MG63 (cell line): ENCODE data around the gene SLC22A31. TPM values are rescaled to one million over a fixed set of nuclear protein-coding genes. Genes with fewer than 3 reads are reported as not detected.

Source experiments
- DNase-seq: peaks from one replicate; pipeline ENCODE4 v3.0.0-alpha.2; 2020
- H3K27me3 ChIP-seq: fragments of 250-450 bp; sonication (Bioruptor Pico); 2 replicates; pipeline ENCODE4 v1.5.1; 2020; ENCODE audit warnings: mild to moderate bottlenecking, moderate library complexity
- H3K36me3 ChIP-seq: fragments of 250-450 bp; sonication (Bioruptor Pico); 2 replicates; pipeline ENCODE4 v1.5.1; 2020; ENCODE audit warnings: mild to moderate bottlenecking, moderate library complexity
- H3K4me3 ChIP-seq: fragments of 250-450 bp; sonication (Bioruptor Pico); 2 replicates; pipeline ENCODE4 v1.5.1; 2020; ENCODE audit warnings: mild to moderate bottlenecking, moderate library complexity
- H3K9me3 ChIP-seq: fragments of 250-450 bp; sonication (Bioruptor Pico); 2 replicates; pipeline ENCODE4 v1.5.1; 2020; ENCODE audit warnings: mild to moderate bottlenecking, moderate library complexity
- total RNA-seq: library from RNA; depleted of rRNA; stranded (reverse); fragments of >200 nt; shearing (Covaris generic); gene quantifications from 2 replicates; pipeline ENCODE4 v1.2.3, GENCODE V29; 2014; ENCODE audit warnings: low replicate concordance

The SLC22A31 gene
- total RNA-seq, 1 experiment from 2014 or later: 0.72 TPM

DNA sequence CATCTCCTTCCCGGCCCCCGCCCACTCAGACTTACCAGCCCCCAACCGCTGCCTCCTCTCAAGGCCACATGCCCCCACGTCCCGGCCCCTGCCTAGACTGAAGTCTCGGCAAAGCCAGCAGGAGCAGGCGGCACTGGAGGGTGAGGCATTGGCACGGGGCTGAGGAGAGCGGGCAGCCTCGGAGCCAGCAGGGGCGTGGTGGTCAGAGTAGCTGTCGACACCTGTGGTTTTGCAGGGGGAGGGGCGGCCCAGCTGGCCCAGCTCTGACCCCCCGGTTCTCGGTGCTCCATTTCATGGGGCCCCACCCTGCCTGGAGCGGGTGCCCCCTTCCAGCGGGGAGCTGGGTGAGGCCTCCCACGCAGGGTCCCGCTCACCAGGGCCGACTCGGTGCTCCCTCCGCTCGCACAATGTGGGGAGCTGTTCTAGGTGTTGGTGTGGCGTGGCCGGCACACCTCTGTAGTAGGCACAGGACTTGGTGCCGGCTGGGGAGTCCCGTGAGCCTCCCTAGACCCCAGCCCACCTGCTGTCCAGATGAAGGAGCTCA lies 24.1 kb downstream of the SLC22A31 start:
- no peak for DNase-seq
- H3K4me3 ChIP-seq: no peak overlapping the region
- H3K9me3 ChIP-seq: no peaks in the 10 kb centered on the region
- H3K27me3 ChIP-seq: no peaks in the 10 kb centered on the region
- H3K36me3 ChIP-seq: no peaks in the 10 kb centered on the region

DNA sequence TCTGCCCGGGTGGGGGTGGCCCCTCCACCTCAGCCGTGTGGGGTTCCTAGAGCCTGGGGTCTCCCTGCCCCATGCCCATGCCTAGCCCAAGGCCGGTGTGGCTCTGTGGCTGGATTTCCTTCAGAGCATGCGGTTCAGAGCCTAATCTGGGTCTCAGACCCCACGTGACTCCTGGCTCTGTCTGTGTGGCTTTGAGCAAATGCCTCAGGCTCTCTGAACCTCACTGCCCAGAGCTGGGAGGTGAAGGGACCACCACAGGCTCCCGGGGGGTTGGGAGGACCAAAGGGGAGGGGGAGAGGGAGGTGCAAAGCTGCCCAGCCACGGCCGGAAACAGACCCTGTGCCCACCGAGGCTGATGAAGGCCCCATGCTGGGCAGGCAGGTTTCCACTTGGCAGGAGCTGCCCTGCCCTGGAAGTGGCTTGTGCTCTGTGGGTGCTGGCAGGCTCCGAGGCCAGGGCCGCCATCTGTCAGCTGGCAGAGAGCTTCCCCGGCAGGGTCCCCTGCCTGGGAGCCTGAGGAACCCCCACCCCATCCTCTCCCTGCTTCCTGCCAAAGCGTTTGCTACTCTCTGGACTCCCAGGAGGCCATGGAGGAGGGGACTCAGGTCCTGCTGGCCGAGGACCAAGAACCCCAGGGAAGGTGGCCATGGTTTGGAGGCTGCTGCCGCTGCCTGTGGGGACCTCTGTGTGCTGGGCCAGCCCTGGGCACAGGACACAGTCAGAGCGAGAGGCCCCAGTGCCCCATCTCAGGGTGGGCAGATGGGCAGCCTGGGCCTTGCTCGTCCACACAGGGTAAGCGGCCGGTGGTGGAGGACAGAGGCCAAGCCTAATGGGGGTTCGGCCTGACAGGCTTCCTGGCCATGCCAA lies 24.8 kb downstream of the SLC22A31 start:
- Histone ChIP-seq H3K27me3 (no peaks in the 10 kb centered on the region), H3K36me3 (no peaks in the 10 kb centered on the region), H3K4me3 (no peak overlapping the region), H3K9me3 (no peaks in the 10 kb centered on the region)
- peak; percentile 69 for DNase-seq

DNA sequence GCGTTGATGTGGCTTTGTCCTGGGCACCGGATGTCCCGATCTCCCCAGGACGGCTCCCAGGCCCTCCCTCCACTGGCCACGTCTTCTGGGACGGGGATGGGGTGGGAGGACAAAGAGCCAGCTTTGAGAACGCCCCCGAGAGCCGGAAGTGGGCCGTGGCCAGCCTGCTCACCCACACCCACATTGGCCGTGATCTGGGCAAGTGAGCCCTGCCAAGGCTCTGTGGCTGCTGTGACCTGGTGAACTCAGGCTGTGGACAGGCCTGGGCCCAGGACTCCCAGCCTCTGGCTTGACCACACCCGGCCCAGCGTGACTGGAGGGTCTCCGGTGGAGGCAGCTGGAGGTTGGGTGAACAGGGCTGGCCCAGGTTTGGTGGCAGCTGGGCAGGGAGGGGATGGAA lies 25.5 kb downstream of the SLC22A31 start:
- H3K4me3 ChIP-seq: no peak overlapping the region
- H3K9me3 ChIP-seq: no peaks in the 10 kb centered on the region
- H3K27me3 ChIP-seq: no peaks in the 10 kb centered on the region
- no peaks in the 10 kb centered on the region for H3K36me3 ChIP-seq
- peak; percentile 82 for DNase-seq

DNA sequence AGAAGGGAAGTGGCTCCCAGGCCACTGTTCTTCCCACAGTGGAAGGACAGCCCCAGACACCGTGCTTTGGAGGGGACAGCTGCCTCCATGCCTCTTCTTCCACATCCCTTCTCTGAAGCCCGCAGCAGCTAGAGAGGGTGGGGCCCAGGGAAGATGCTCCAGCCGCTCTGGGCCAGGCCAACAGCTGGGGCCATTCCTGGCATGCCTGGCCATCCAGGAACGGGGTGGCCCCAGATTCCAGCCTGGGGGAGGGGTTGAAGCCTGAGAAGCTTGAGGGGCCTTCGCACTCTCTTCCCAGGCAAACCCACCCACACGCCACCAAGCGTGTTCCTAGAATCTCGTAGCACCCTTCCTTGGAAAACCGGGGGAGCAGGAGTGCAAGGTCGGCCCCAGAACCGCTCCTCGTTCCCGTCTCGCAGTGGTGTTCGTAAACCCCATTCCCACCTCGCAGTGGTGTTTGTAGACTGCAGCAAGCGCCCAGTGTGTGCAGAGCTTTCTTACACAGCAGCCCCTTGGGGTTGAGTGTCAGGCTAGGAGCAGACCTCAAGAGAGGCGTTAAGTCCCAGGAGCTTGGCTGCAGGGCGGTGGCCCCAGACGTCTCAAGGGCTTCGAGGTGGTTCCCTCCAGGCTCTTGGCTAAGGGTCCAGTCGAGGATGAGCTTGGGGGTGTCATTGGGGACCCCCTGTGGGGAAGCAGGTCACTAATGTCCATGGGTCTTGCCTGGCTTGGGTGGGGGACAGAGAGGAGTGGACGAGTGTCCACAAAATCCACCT lies 26.1 kb downstream of the SLC22A31 start:
- no peaks in the 10 kb centered on the region for H3K27me3 ChIP-seq

DNA sequence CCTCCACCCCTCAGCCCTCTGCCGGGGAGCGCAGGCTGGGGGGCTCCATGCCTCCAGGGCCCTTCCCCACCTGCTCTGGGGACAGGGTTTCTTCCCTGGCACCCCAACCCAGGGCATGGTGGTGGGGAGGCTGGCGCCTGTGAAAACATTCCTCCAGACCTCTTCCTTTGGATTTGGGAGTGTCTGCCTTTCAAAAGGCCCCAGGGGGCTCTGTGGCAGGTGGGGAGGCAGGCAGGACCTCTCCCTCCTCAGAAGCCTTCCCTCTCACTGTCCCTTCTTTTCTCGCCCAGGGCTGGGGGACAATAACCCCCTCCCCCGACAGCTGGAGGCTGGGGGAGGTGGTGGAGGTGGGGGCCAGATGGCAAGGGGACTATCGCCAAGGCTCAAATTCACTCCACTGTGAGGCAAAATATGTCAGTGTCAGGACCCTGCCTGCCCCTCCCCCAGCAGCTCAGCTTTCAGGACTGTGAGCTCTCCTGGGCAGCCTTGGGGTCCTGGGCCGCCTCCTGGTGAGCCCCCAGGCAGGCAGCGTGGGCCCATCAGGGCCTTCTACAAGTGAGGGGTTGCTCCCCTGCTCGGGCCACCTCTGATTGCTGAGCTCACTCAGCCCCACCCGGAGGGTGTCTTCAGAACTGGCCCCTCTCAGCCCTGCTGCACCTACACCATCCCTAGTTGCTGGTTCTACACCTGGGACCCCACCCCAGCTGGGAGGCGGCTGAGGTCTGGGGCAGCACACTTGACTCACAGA lies 27.0 kb downstream of the SLC22A31 start:
- H3K4me3 ChIP-seq: no peak overlapping the region

More for the DNA sequence above, 26.1 kb downstream of the SLC22A31 start:
- H3K4me3 ChIP-seq: no peak overlapping the region
- no peaks in the 10 kb centered on the region for H3K9me3 ChIP-seq
- no peak for DNase-seq
- H3K36me3 ChIP-seq: no peaks in the 10 kb centered on the region

DNA sequence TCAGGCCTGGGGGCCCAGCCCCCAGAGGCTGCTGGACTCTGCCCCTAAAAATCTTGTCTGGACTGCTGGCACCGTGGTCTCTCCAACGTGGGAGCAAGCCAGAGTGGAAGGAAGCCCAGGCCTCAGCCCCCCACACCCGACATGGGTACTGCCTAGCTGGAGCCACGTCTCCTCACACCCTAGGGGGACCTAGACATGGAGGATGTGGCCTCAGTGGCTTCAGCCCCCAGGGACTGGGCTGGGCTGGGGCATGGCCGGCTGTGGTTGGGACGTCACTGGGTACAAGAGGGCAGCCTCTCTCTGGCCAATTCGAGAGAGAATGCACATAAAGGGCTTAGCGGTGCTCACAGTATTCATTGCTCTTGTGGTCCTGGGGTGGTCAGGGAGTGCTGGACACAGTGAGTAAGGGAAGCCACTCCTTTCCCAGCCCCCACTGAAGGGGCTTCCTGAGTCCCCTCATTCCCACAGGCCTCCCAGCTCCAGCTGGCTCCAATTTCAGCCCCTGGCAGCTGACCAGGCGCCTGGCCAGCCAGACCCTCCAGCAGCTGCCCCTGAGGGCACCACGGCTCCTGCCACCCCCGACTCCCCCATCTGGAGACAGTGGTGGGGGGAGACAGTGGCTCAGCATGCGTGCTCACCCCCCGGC lies 27.7 kb downstream of the SLC22A31 start:
- Histone ChIP-seq H3K27me3 (no peaks in the 10 kb centered on the region), H3K9me3 (no peaks in the 10 kb centered on the region), H3K4me3 (no peak overlapping the region), H3K36me3 (no peaks in the 10 kb centered on the region)
- no peak for DNase-seq

More for the DNA sequence above, 27.0 kb downstream of the SLC22A31 start:
- no peak for DNase-seq
- H3K9me3 ChIP-seq: no peaks in the 10 kb centered on the region
- H3K36me3 ChIP-seq: no peaks in the 10 kb centered on the region
- no peaks in the 10 kb centered on the region for H3K27me3 ChIP-seq

DNA sequence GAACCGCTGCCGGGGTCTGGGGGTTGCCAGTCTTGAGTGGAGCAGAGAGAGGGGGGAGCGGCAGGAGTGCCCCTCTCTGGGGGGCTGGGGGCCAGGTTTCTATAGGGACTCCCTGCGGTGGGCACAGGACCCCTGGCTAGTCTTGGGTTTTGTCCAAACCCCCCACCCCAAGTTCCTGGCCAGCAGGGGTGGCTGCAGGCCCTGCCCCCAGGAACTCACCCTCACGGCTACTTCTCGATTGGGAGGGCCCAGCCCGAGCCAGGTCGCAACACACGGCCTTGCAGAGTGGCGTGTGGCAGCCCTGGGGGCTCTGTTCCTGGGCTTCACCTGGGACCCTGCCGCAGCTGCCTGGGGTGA lies 28.2 kb downstream of the SLC22A31 start:
- Histone ChIP-seq H3K27me3 (no peaks in the 10 kb centered on the region), H3K4me3 (no peak overlapping the region)
- DNase-seq: no peak

DNA sequence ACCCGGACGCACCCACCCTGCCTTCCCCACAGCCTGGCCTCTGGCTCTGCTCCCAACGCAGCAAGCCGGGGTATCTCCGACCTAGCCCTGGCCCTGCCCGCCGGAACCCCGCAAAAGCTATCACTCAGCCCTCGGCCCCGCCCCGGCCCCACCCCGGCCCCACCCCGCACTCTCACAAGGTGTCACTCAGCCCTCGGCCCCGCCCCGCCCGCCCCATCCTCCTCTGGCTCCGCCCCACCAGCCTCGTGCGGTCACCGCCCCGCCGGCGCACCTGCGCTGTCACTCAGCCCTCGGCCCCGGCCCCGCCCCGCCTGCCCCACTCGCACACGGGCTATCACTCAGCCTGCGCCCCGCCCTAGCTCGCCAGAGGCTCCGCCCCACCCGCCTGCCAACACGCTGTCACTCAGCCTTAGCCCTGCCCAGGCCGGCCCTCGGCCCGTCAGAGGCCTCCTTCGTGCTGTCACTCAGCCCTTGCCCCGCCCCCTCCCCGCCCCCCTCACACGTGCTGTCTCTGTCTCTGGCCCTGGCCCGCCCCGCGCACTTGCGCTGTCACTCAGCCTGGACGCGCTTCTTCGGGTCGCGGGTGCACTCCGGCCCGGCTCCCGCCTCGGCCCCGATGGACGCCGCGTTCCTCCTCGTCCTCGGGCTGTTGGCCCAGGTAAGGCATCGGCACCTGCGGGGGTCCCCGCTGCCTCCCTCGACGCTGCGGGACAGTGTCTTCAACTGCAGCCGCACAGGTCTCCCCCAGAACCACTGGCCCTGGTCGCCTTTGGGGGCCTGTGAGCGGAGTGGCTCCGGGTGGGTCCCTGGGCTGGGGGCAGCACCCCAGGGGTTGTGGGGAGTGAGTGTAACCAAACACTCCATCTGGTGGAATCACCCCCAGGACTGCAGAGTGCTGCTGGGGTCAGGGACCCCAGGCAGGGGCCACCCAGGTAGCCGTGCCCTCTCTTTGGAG lies 28.8 kb downstream of the SLC22A31 start, which contains the start of gene CDH15:
Gene CDH15, plus strand, starts transcription at position 533 of the 955 bp plus-strand sequence. Its CDS starts 84 bp downstream, at position 617.
- peak; percentile 84 for DNase-seq
- Histone ChIP-seq H3K36me3 (no peaks in the 10 kb centered on the region), H3K9me3 (no peaks in the 10 kb centered on the region), H3K4me3 (peak within 1 kb of the TSS; percentile 24; the same call in 1 of the 2 replicates), H3K27me3 (no peaks in the 10 kb centered on the region)

More for the DNA sequence above, 28.2 kb downstream of the SLC22A31 start:
- Histone ChIP-seq H3K9me3 (no peaks in the 10 kb centered on the region), H3K36me3 (no peaks in the 10 kb centered on the region)

DNA sequence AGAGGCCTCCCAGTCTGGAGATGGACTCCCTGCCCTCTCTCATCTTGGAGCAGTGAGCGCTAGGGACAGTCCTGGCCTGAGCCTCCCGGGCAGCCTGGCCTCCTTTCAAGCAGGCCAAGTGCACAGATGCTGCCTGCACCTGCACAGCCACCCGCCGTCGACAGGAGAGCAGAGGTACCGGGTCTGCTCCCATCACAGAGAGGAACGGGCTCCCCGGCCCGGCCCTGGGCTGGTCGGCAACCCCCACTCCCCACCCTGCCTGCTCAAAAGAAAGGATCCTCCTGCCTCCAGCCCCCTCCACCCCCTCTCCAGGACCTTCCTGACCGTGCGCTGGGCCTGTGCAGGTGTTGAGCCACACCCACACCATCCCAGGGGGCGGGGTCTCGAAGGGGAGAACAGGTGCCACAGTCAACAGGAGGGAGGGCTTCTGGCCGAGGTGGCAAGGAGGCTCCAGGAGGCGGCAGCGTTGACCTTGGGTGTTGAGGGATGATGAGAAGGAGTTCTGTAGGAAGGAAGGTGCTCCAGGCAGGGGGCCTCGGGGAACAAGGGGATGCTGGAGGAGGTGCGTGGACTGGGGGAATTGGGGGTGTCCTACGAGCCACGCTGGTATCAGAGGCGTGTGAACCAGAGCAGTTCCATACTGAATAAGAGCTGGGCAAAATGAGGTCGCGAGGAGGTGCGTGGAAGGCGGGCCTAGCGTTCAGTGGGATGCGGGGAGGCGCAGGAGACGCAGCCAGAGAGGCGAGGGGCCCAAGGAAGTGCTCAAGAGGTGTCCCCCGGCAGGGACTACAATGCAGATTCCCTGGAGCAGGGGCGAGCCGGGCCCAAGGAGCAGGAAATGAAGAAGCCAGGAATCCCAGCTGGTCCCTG lies 29.8 kb downstream of the SLC22A31 start:
- DNase-seq: no peak
- no peaks in the 10 kb centered on the region for H3K36me3 ChIP-seq
- H3K27me3 ChIP-seq: no peaks in the 10 kb centered on the region
- no peak overlapping the region for H3K4me3 ChIP-seq
- H3K9me3 ChIP-seq: no peaks in the 10 kb centered on the region

DNA sequence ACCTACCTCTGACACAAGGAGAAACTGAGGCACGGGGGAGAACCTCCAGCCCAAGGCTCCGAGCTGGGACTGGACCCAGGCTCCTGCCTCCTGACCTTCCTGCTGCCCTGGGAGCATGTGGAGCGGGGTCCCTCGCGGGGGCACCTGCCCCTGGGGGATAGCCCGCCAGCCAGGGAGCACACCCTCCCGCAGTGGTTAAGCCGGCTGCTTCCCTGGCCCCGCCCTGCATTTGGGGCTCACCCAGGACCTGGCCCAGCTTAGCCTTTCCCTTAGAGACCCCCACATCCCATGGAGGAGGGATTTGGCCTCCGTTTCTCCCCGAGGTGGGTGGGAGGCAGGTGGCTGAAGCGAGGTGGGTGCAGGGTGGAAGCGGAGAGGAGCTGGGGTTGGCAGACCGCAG lies 30.6 kb downstream of the SLC22A31 start:
- H3K27me3 ChIP-seq: no peaks in the 10 kb centered on the region
- no peak overlapping the region for H3K4me3 ChIP-seq
- no peak for DNase-seq
- H3K36me3 ChIP-seq: no peaks in the 10 kb centered on the region
- H3K9me3 ChIP-seq: no peaks in the 10 kb centered on the region

DNA sequence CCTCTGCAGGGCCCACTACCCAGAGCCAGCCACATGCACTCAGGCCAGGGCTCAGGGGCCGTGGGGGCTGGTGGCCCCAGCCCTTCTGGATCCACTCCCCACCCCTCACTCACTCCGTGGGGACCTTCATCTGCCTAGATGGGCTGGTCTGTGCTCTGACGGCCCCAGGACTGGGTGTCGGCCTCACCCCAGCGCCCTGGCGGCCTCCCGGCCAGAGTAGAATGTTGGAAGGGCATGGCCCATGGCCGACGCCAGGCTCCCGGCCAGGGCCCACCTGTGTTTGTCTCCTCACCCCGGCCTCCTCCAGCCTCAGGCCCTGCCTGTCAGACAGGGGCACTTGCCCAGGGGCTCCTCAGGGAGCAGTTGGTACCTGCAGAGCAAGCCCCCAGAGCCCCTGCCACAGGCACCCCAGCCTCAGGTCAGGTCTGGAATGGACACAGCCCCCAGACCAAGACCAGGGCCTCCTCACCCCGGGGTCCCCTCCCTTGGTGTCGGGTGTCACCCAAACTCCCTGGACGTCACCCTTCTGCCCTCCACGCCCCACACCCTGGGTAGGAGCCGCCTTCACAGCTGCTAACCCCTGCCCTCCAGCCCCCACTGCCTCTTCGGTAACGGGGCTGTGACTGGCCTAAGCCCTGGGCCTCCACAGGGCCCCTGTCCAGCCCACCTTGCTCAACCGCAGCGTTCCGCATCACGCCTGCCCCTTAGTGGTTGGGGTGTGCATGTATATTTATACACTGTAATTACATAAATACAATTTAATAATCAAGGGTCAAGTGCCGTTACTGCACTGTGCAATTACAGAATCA lies 31.8 kb downstream of the SLC22A31 start:
- no peaks in the 10 kb centered on the region for H3K27me3 ChIP-seq
- DNase-seq: no peak

DNA sequence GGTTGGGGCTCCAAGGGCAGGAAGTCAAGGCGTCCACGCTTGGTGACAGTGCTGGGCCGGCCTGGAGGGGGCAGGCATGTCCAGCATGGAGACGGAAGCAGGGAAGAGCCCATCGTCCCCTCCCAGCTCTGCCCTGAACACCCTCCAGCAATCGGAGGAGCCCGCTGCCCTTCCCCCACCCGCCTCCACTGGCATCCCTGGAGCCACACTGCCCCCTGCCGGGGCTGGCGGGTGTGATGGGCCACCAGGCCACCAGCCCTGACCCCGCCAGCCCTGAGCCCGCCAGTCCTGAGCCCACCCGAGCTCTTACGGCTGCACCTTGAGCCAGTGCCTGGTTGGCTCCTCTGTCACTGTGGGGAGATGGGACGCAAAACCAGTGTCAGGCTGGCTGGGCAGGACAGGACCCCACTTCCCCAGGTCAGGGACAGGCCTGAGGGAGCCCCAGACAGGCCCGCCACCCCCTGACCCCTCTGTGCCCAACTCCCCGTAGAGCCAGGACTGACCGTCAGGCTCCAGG lies 32.9 kb downstream of the SLC22A31 start:
- H3K4me3 ChIP-seq: no peak overlapping the region

More for the DNA sequence above, 31.8 kb downstream of the SLC22A31 start:
- H3K9me3 ChIP-seq: no peaks in the 10 kb centered on the region
- H3K4me3 ChIP-seq: no peak overlapping the region
- H3K36me3 ChIP-seq: no peaks in the 10 kb centered on the region

DNA sequence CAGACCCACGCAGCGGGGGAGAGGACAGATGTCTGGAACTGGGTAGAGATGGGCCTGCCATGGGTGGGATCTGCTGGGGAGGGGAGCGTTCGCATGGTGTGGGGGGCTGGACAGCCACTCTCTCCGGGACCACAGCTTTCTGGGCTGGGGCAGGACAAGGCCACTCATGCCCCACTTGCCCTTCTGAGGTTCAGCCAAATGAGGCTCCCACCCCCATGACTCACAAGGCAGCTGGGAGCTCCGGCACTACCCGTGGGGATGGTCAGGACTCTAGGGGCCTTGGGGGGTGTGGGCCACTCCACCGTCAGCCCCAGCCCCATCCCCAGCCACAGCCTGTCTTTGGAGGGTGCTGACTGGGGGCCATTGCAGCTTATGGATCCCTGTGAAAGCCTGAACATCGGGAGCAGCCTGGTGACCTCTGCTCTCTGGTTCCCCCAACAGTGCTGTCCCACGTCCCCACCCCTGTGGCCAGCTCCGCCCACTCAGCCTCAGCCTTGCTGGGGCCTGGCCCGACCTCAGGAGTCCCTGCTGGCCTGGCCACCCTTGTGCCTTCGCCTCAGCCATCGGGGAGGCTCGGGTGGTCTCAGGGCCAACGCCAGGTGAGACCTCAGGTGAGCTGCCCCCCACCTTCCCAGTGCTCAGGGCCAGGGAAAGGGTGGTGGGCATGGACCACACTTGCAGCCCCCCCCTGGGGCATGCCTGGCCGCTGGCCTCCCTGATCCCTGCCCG lies 33.5 kb downstream of the SLC22A31 start:
- Histone ChIP-seq H3K4me3 (no peak overlapping the region), H3K36me3 (no peaks in the 10 kb centered on the region), H3K27me3 (no peaks in the 10 kb centered on the region), H3K9me3 (no peaks in the 10 kb centered on the region)
- no peak for DNase-seq

More for the DNA sequence above, 32.9 kb downstream of the SLC22A31 start:
- H3K36me3 ChIP-seq: no peaks in the 10 kb centered on the region
- DNase-seq: peak; percentile 55
- no peaks in the 10 kb centered on the region for H3K9me3 ChIP-seq
- no peaks in the 10 kb centered on the region for H3K27me3 ChIP-seq
